ENCODE results near the gene ARHGAP23. TPM values are rescaled to one million over a fixed set of nuclear protein-coding genes. Genes with fewer than 3 reads are reported as not detected.

Gene ARHGAP23
- total RNA-seq, 2 experiments from 2014 or later, result 0.40 TPM; not detected in 1

GRCh38 chr17:38416840-38417209, 11.4 kb upstream of the ARHGAP23 start:
- ATAC-seq (no peak), DNase-seq (no peak)
- H3K4me1 Mint-ChIP-seq, result peaks cover 5% of the 10 kb centered on the region
- CTCF ChIA-PET, result interaction anchor here (0.7 to 8.7 kb wide), 2 partner anchors 50 to 65 kb away, joined by 3 to 334 read pairs; partner anchors contain the start of genes GPR179 and SOCS7
- peaks cover 46% of the 10 kb centered on the region for H3K27me3 Mint-ChIP-seq
- H3K4me3 Mint-ChIP-seq, result no peak overlapping the region
- H3K9me3 Mint-ChIP-seq (ENCODE audit: low read depth), result no peaks in the 10 kb centered on the region
- H3K27ac Mint-ChIP-seq, result no peak overlapping the region
- H3K36me3 Mint-ChIP-seq, result no peaks in the 10 kb centered on the region

DNA sequence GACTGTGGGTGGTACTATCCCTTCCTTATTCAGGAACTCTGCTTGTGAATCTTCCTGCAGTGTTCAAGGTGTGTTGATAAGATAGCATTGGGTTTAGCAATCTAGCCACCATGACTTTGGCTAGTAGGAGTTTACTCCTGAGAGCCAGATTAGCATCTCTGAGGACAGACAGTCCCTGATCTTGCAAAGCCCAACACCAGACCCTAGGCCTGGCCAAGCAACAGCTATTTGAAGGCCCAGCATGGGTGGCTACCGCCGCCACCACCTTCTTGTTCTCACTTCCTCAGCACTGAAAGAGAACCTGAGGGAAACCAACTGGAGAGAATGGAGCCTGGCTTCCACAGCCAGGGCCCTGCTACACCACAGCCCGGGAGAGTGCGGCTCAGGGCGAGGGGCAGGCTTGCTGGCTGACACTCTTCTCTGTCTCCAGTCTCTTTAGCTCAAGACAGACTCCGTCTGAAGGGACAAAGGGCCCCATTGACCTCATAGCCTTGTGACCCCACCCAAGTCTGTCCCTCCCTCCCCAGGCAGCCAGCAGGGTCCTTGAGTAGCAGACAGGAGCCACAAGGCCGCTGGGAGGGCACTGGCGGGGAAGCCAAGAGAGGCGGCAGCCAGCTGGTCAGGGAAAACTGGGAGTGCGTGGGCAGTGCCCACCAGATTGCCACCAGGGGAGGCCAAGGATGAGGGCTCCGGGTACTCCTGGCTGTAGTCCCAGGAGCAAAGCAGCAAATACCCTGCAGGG, 10.9 kb upstream of the ARHGAP23 start:
- CTCF ChIA-PET, result interaction anchor here (8.7 kb wide), 1 partner anchor 65 kb away, joined by 334 read pairs; the partner anchor contains the start of genes GPR179 and SOCS7
- no peaks in the 10 kb centered on the region for H3K36me3 Mint-ChIP-seq
- H3K27me3 Mint-ChIP-seq, result peaks cover 46% of the 10 kb centered on the region
- no peak overlapping the region for H3K4me3 Mint-ChIP-seq
- ATAC-seq (no peak), DNase-seq (no peak)
- no peak overlapping the region for H3K27ac Mint-ChIP-seq
- H3K9me3 Mint-ChIP-seq (ENCODE audit: low read depth), result no peaks in the 10 kb centered on the region
- H3K4me1 Mint-ChIP-seq, result peaks cover 5% of the 10 kb centered on the region

DNA sequence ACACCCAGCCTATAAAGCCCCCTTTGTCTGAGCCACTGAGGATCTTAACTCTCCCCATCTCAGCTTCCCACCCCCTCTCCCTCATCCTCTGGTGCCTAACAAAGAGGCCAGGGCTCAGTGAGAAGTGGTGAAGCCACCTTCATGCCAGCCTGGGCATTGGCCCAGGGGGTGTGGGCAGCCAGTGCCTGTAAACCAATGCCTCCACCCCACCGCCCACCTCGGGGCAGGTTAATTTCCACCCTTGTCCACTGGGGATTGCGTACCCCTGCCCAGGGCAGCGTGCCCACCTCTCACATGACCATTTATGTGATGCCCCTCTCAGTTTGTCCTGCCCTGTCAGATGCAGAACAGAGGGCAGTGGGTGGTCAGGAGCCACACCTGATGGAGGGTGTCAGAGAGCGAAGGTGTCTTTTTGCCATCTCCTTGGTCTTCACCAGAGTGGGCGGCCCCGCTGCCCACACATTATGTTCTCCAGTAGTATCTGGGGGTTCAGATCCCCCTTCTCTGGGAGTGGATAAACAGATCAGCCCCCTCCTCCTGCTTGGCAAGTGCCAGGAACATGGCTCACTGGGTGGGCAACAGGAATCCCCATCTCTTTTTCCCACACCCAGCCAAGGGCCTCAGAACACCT, 10.1 kb upstream of the ARHGAP23 start:
- no peak overlapping the region for H3K27ac Mint-ChIP-seq
- CTCF ChIA-PET, result interaction anchor here (0.6 to 8.7 kb wide), 3 partner anchors 66 to 1513 kb away, joined by 3 to 334 read pairs (median 4); partner anchors contain the start of genes GPR179 and SOCS7
- H3K4me3 Mint-ChIP-seq, result no peak overlapping the region
- peaks cover 53% of the 10 kb centered on the region for H3K27me3 Mint-ChIP-seq
- H3K9me3 Mint-ChIP-seq (ENCODE audit: low read depth), result no peaks in the 10 kb centered on the region
- H3K4me1 Mint-ChIP-seq, result peaks cover 5% of the 10 kb centered on the region
- ATAC-seq, result no peak
- DNase-seq, result no peak
- H3K36me3 Mint-ChIP-seq, result no peaks in the 10 kb centered on the region

DNA sequence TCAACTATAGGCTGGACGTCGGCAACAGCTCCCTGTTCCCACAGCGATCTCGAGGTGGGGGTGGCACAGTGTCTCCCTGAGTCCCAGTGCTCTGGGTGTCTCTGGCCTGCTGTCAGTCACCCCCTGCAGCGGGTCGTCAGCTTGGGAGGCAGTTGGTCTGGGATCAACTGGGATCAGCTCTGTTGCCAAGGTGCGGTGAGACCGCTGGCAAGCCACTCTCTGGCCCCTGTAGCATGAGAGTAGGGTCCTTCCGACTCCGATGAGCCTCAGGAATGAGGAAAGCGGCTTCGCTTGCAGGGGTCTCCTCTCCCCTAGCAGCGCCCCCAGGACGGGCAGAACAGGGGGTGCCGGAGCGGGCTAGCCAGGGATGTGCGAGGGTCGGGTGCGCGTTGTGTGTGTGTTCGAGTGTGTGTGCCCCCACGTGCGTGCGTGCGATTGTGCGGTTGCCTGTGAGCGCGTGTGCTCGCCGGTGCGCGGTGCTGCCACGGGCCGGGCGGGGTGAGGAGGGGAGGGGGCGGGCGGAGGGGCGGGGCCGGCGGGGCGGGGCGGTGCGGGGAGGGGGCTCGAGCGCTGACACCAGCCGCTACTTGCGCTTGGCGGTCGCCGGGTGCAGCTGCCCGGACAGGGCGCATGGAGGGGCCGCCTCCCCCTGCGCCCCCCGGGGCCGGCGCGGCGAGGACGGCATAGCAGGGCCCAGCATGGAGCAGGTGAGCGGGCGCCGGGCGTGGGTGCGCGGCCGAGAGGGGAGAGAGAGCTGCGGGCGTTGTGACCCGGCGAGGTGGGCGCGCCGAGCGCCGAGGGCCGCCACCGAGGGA, 9.4 kb upstream of the ARHGAP23 start:
- Mint-ChIP-seq H3K27me3 (peaks cover 59% of the 10 kb centered on the region), H3K4me1 (peaks cover 5% of the 10 kb centered on the region), H3K9me3 (ENCODE audit: low read depth) (no peaks in the 10 kb centered on the region), H3K4me3 (no peak overlapping the region), H3K27ac (no peak overlapping the region), H3K36me3 (no peaks in the 10 kb centered on the region)
- DNase-seq (no peak), ATAC-seq (no peak)
- CTCF ChIA-PET, result interaction anchor here (0.9 to 8.7 kb wide), 3 partner anchors 67 to 96 kb away, joined by 3 to 334 read pairs (median 4); partner anchors contain the start of genes GPR179 and SOCS7

- Mint-ChIP-seq H3K9me3 (ENCODE audit: low read depth) (no peaks in the 10 kb centered on the region), H3K4me3 (no peak overlapping the region), H3K36me3 (no peaks in the 10 kb centered on the region), H3K27ac (no peak overlapping the region), H3K27me3 (peaks cover 65% of the 10 kb centered on the region), H3K4me1 (peaks cover 5% of the 10 kb centered on the region)
- DNase-seq (no peak), ATAC-seq (no peak)
- CTCF ChIA-PET, result interaction anchor here (1.2 kb wide), 1 partner anchor 70 kb away, joined by 4 read pairs; no protein-coding TSS in a partner anchor
These were observed 8.7 kb upstream of the ARHGAP23 start for GRCh38 chr17:38419508-38419981.

DNA sequence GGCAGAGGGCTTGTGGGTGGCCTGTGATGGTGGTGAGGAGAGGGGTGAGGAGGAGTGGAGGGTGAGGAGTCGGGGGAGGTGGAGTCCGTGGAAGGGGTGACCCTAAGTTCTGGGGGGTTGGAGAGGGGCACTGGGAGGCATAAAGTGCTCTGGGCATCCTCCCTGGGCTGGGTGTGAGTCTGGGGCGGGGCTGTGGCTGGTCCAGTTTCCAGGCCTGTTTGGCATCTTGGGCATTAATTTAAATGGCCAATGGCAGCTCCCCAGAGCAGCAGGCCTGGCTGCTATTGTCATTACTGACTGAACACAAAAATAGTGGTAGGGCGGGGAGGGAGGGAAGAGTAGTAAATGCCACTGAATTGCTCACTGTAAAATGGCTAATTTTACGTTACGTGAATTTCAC, 7.7 kb upstream of the ARHGAP23 start:
- H3K4me1 Mint-ChIP-seq, result no peaks in the 10 kb centered on the region
- CTCF ChIA-PET, result interaction anchor here (0.8 to 4.1 kb wide), 2 partner anchors 70 to 247 kb away, joined by 3 to 32 read pairs; partner anchors contain the start of gene SOCS7
- H3K9me3 Mint-ChIP-seq (ENCODE audit: low read depth), result no peaks in the 10 kb centered on the region
- H3K27ac Mint-ChIP-seq, result no peak overlapping the region
- peaks cover 72% of the 10 kb centered on the region for H3K27me3 Mint-ChIP-seq
- H3K36me3 Mint-ChIP-seq, result no peaks in the 10 kb centered on the region
- no peak overlapping the region for H3K4me3 Mint-ChIP-seq
- no peak for DNase-seq
- ATAC-seq, result no peak

DNA sequence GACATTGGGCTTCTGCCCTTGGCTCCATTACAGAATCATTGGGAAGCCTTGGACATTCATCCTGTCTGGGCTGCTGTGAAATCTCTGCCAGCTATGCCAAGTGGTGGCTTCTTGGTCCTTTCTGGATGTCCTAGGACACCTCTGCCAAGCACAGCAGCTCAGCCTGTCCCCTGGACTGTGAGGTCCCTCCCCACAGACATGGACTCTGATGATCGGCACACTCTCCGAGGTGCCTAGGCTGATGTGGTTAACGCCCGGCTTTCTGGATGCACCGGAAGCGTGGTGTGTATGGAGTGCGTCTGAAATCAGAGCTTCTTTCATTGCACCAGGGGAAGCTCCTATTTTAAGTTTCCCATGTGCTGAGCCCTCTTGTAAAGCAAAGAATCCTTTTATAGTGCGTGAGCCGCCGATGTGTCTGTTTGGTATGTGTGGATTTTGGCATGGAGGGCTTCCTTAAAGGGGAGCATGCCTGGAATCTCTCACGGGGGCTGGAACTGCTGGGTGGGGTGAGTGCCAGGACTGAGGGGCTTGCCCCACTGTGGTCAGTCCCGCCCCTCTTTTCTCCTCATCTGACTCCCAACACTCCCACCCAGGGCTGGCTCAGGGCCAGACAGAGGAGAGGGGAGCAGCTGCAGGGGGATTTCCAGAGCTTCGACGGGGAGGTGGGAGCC, 7.0 kb upstream of the ARHGAP23 start:
- Mint-ChIP-seq H3K36me3 (no peaks in the 10 kb centered on the region), H3K27ac (no peak overlapping the region), H3K4me3 (no peak overlapping the region)

GRCh38 chr17:38421871-38422827, 6.1 kb upstream of the ARHGAP23 start:
- Mint-ChIP-seq H3K27ac (no peak overlapping the region), H3K4me3 (no peak overlapping the region), H3K4me1 (no peaks in the 10 kb centered on the region), H3K9me3 (ENCODE audit: low read depth) (no peaks in the 10 kb centered on the region), H3K27me3 (peaks cover 72% of the 10 kb centered on the region), H3K36me3 (no peaks in the 10 kb centered on the region)
- DNase-seq (no peak), ATAC-seq (no peak)
- CTCF ChIA-PET, result interaction anchor here (0.5 to 4.1 kb wide), 5 partner anchors 9 to 106 kb away, joined by 3 to 32 read pairs (median 3); partner anchors contain the start of gene SOCS7

More for the DNA sequence above, 7.0 kb upstream of the ARHGAP23 start:
- Mint-ChIP-seq H3K9me3 (ENCODE audit: low read depth) (no peaks in the 10 kb centered on the region), H3K27me3 (peaks cover 74% of the 10 kb centered on the region), H3K4me1 (no peaks in the 10 kb centered on the region)
- DNase-seq (no peak), ATAC-seq (no peak)
- CTCF ChIA-PET, result interaction anchor here (0.5 to 4.1 kb wide), 5 partner anchors 10 to 246 kb away, joined by 3 to 32 read pairs (median 3); partner anchors contain the start of gene SOCS7

DNA sequence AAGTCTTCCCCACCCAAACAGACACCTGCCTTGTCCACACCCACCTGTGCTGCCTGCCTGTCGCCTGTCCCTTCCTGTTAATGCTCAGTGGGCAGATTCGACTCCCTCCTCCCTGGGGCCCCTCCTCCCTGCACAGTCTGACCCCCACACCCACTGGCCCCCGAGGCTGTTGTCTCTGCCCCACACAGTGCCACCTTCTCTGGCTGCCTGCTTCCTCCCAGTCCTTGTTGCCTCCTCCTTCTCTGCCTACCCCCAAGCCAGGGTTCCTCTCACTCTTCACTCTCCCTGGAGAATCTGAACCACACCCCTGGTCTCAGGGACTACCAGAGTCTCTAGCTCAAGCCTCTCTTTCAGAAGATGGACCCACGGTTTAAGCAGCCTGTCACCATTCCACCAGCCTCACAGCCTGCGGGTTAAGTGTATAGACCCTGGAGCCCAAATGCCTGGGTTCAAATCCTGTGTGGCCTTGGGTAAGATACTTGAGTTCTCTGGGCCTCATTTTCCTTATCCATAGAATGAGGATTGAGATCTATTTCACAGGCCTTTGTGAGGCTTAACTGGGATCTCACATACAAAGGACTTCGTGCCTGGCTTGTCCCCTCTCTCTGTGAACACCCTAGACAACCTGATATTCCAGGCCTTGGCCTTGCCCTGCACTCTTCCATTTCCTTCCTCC, 3.8 kb upstream of the ARHGAP23 start:
- Mint-ChIP-seq H3K4me1 (peaks cover 6% of the 10 kb centered on the region), H3K9me3 (ENCODE audit: low read depth) (no peaks in the 10 kb centered on the region), H3K36me3 (no peaks in the 10 kb centered on the region), H3K4me3 (no peak overlapping the region), H3K27me3 (peaks cover 67% of the 10 kb centered on the region), H3K27ac (no peak overlapping the region)
- no peak for DNase-seq
- CTCF ChIA-PET, result interaction anchor here (0.7 to 4.1 kb wide), 19 partner anchors 8 to 243 kb away, joined by 3 to 32 read pairs (median 4); partner anchors contain the start of gene SOCS7
- no peak for ATAC-seq

DNA sequence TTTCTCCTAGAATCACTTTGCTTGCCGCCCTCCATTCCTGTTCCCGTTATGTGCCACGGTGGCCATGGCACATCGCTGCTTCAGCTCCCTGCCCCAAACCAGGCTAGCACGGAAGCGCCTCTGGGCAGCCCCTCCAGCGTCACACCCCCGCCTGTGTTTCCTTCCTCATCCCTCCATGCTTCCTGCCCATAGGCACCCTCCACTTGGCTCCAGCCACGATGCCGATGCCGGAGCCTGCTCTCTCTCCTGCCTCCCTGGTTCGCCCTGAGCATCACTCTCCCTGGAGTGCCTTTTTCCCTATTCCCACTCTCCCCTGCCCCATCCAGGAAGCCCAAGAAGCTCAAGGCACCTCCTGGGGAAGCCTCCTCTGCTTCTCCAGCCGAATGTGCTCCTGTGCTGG, 3.2 kb upstream of the ARHGAP23 start:
- no peak for DNase-seq
- no peaks in the 10 kb centered on the region for H3K9me3 Mint-ChIP-seq (ENCODE audit: low read depth)
- no peak for ATAC-seq
- H3K36me3 Mint-ChIP-seq, result no peaks in the 10 kb centered on the region
- peaks cover 7% of the 10 kb centered on the region for H3K4me1 Mint-ChIP-seq
- H3K27me3 Mint-ChIP-seq, result peaks cover 67% of the 10 kb centered on the region
- no peak overlapping the region for H3K4me3 Mint-ChIP-seq
- CTCF ChIA-PET, result no interaction called here
- H3K27ac Mint-ChIP-seq, result no peak overlapping the region

GRCh38 chr17:38425744-38426143, 2.5 kb upstream of the ARHGAP23 start:
- ATAC-seq, result no peak
- Mint-ChIP-seq H3K4me1 (peaks cover 7% of the 10 kb centered on the region), H3K9me3 (ENCODE audit: low read depth) (no peaks in the 10 kb centered on the region), H3K36me3 (no peaks in the 10 kb centered on the region), H3K27ac (no peak overlapping the region), H3K4me3 (no peak overlapping the region), H3K27me3 (peaks cover 67% of the 10 kb centered on the region)
- CTCF ChIA-PET, result interaction anchor here (0.8 to 1.9 kb wide), 2 partner anchors 11 to 17 kb away, joined by 3 to 7 read pairs; no protein-coding TSS in a partner anchor
- DNase-seq, result no peak
